Neuron (in vitro differentiated cells): ENCODE measurements around the gene SLC29A3.
"Not testable (repeated sequence)": the region's sequence is repeated elsewhere in the genome, so short reads cannot be mapped to it uniquely, and the experiment has no call there.

Source experiments
- H2AFZ ChIP-seq: one replicate; pipeline ENCODE4 v1.6.1; 2013; ENCODE audit warnings: low read depth, mild to moderate bottlenecking, inconsistent platforms, low read length, moderate library complexity
- H3K27me3 ChIP-seq: one replicate; pipeline ENCODE4 v1.6.1; 2013; ENCODE audit warnings: low read length; ENCODE audit not compliant: insufficient read depth
- H3K36me3 ChIP-seq: one replicate; pipeline ENCODE4 v1.6.1; 2013; ENCODE audit warnings: low read length; ENCODE audit not compliant: insufficient read depth
- H3K4me1 ChIP-seq: one replicate; pipeline ENCODE4 v1.6.1; 2013; ENCODE audit warnings: low read length; ENCODE audit not compliant: insufficient read depth
- H3K4me3 ChIP-seq: 2 replicates; pipeline ENCODE4 v1.5.1; 2013; ENCODE audit warnings: mild to moderate bottlenecking, low read length, moderate library complexity
- H3K9me3 ChIP-seq: one replicate; pipeline ENCODE4 v1.6.1; 2013; ENCODE audit warnings: low read length

SLC29A3 gene

GRCh38 chr10:71354776-71355175 lies 35.7 kb downstream of the SLC29A3 start:
- peaks cover 2% of the 10 kb centered on the region for H3K9me3 ChIP-seq
- H3K4me1 ChIP-seq = no peaks in the 10 kb centered on the region
- H3K36me3 ChIP-seq = no peaks in the 10 kb centered on the region
- H2AFZ ChIP-seq = no peak overlapping the region
- no peaks in the 10 kb centered on the region for H3K27me3 ChIP-seq
- no peak overlapping the region for H3K4me3 ChIP-seq

DNA sequence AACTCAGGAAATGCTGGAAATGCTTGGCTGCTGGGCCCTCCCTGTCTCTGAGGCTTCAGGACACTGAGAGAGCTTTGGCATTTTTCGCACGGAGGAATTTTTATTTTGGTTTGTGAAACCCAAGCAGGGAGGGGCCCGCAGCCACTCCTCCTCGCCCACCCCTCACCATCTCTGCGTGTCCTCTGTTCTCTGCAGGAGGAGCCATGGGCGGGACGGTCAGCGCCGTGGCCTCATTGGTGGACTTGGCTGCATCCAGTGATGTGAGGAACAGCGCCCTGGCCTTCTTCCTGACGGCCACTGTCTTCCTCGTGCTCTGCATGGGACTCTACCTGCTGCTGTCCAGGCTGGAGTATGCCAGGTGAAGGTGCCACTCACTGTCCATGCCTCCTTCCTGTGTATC lies 36.8 kb downstream of the SLC29A3 start:
- H3K9me3 ChIP-seq = peaks cover 2% of the 10 kb centered on the region
- no peak overlapping the region for H3K4me3 ChIP-seq
- no peaks in the 10 kb centered on the region for H3K27me3 ChIP-seq
- H3K36me3 ChIP-seq = no peaks in the 10 kb centered on the region
- no peak overlapping the region for H2AFZ ChIP-seq
- no peaks in the 10 kb centered on the region for H3K4me1 ChIP-seq

- Histone ChIP-seq H3K9me3 (peaks cover 2% of the 10 kb centered on the region), H2AFZ (no peak overlapping the region), H3K4me1 (no peaks in the 10 kb centered on the region), H3K4me3 (no peak overlapping the region), H3K36me3 (no peaks in the 10 kb centered on the region), H3K27me3 (no peaks in the 10 kb centered on the region)
Measured at GRCh38 chr10:71357792-71358265, 38.8 kb downstream of the SLC29A3 start.

DNA sequence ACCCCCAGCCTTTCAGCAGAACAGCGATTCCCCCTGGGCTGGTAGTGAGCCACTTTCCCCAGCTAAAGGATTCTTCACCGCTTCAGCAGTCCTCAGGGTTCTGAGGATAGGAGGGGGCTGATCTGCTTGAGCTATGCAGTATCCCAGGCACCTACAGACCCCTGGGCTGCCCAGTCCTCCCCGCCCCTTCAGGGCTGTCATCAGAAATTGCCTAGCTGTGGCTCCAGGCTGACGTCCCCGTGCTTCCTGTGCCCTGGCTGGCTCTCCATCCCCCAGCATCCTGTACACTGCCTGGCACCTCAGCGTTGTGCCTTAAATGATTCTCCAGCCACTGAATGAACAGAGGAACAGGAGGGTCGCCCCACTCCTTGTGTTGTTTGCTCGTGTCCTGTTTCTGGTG lies 39.2 kb downstream of the SLC29A3 start:
- H3K4me1 ChIP-seq = no peaks in the 10 kb centered on the region
- H3K9me3 ChIP-seq = peaks cover 2% of the 10 kb centered on the region
- no peak overlapping the region for H3K4me3 ChIP-seq

DNA sequence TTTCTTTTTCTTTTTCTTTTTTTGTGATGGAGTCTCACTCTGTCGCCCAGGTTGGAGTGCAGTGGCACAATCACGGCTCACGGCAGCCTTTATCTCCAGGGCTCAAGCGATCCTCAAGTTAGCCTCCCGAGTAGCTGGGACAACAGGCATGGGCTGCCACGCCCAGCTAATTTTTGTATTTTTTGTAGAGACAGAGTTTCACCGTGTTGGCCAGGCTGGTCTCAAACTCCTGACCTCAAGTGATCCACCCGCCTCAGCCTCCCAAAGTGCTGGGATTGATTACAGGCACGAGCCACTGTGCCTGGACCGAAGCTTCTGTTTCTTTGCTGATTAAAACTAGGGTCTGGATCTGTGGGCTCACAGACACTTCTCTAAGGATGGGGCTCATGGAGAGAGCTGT lies 39.8 kb downstream of the SLC29A3 start:
- H3K4me3 ChIP-seq, H2AFZ ChIP-seq, H3K9me3 ChIP-seq, H3K36me3 ChIP-seq, H3K4me1 ChIP-seq, H3K27me3 ChIP-seq: not testable (repeated sequence)

More for the DNA sequence above, 39.2 kb downstream of the SLC29A3 start:
- Histone ChIP-seq H2AFZ (no peak overlapping the region), H3K27me3 (no peaks in the 10 kb centered on the region), H3K36me3 (no peaks in the 10 kb centered on the region)

DNA sequence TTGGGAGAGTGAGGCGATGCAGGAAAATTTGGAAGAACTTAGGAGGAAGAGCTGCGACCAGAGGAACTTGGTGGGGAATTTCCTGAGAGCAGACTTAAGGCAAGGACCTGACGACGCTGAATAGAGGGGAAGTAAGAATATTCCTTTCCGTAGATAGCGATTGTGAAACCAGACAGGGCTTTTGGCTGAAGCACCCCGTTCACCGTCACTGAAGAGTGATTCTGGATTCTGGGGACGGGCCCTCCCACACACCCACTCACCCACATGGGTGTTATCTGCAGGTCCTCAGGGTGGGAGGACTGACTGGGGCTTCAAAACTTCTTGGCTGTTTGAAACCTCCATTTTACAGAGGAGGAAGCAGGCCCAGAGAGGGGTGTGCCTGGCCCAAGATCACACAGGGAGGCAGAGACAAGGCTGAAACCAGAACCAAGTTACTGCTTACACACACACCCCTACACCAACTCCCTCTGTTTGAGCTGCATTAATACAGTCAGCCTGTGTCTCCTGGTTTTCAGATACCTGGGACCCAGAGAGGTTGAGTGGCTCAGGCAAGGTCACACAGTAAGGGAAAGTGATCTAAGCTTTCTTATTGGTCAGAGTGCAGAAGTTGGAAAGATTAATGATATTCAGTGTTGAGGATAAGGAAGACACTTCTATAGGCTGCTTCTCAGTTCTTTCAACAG lies 40.4 kb downstream of the SLC29A3 start:
- Histone ChIP-seq H3K4me3 (no peak overlapping the region), H3K27me3 (no peaks in the 10 kb centered on the region), H2AFZ (no peak overlapping the region), H3K4me1 (no peaks in the 10 kb centered on the region), H3K36me3 (no peaks in the 10 kb centered on the region), H3K9me3 (peaks cover 2% of the 10 kb centered on the region)

DNA sequence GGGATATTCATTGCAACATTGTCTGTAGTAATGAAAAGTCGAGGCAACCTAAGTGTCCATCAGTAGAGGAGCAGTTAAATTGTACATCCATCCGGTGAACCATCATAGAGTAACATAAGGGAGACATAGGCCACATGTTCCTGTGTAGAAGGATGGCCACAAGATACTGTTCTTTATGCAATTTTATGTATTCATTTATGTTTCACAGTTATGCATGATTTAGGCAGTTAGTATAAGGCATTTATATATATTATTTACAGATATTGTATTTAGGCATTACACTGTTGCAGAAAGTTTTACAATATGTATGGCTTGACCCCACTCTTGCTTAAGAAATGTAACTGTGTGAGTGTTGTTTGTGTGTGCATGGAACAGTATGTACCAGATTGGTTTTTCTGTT lies 41.7 kb downstream of the SLC29A3 start:
- Histone ChIP-seq H3K4me1 (no peaks in the 10 kb centered on the region), H2AFZ (no peak overlapping the region), H3K9me3 (peaks cover 2% of the 10 kb centered on the region), H3K27me3 (no peaks in the 10 kb centered on the region), H3K4me3 (no peak overlapping the region), H3K36me3 (no peaks in the 10 kb centered on the region)

- H2AFZ ChIP-seq = no peak overlapping the region
- H3K27me3 ChIP-seq = no peaks in the 10 kb centered on the region
- no peaks in the 10 kb centered on the region for H3K4me1 ChIP-seq
- no peak overlapping the region for H3K4me3 ChIP-seq
- H3K9me3 ChIP-seq = peaks cover 2% of the 10 kb centered on the region
- no peaks in the 10 kb centered on the region for H3K36me3 ChIP-seq
Measured at GRCh38 chr10:71361581-71361980, 42.5 kb downstream of the SLC29A3 start.

GRCh38 chr10:71362141-71362540 lies 43.1 kb downstream of the SLC29A3 start:
- no peak overlapping the region for H2AFZ ChIP-seq
- no peaks in the 10 kb centered on the region for H3K4me1 ChIP-seq
- peaks cover 2% of the 10 kb centered on the region for H3K9me3 ChIP-seq
- no peaks in the 10 kb centered on the region for H3K27me3 ChIP-seq
- no peak overlapping the region for H3K4me3 ChIP-seq
- no peaks in the 10 kb centered on the region for H3K36me3 ChIP-seq

- Histone ChIP-seq H3K4me3 (no peak overlapping the region), H3K4me1 (no peaks in the 10 kb centered on the region), H3K9me3 (peaks cover 2% of the 10 kb centered on the region), H3K27me3 (no peaks in the 10 kb centered on the region), H3K36me3 (no peaks in the 10 kb centered on the region), H2AFZ (no peak overlapping the region)
Measured at GRCh38 chr10:71363936-71364335, 44.9 kb downstream of the SLC29A3 start.

- H3K36me3 ChIP-seq = no peaks in the 10 kb centered on the region
- H3K4me3 ChIP-seq = no peak overlapping the region
- no peak overlapping the region for H2AFZ ChIP-seq
- H3K4me1 ChIP-seq = no peaks in the 10 kb centered on the region
- no peaks in the 10 kb centered on the region for H3K27me3 ChIP-seq
- no peaks in the 10 kb centered on the region for H3K9me3 ChIP-seq
Measured at GRCh38 chr10:71365366-71365765, 46.3 kb downstream of the SLC29A3 start.

- Histone ChIP-seq H3K27me3 (no peaks in the 10 kb centered on the region), H3K4me3 (no peak overlapping the region), H3K4me1 (no peaks in the 10 kb centered on the region), H3K36me3 (no peaks in the 10 kb centered on the region), H2AFZ (no peak overlapping the region), H3K9me3 (no peaks in the 10 kb centered on the region)
Measured at GRCh38 chr10:71366690-71367089, 47.6 kb downstream of the SLC29A3 start.

- Histone ChIP-seq H2AFZ (no peak overlapping the region), H3K4me1 (peaks cover 2% of the 10 kb centered on the region), H3K36me3 (no peaks in the 10 kb centered on the region), H3K9me3 (no peaks in the 10 kb centered on the region), H3K4me3 (no peak overlapping the region), H3K27me3 (no peaks in the 10 kb centered on the region)
Measured at GRCh38 chr10:71367271-71367670, 48.2 kb downstream of the SLC29A3 start.

DNA sequence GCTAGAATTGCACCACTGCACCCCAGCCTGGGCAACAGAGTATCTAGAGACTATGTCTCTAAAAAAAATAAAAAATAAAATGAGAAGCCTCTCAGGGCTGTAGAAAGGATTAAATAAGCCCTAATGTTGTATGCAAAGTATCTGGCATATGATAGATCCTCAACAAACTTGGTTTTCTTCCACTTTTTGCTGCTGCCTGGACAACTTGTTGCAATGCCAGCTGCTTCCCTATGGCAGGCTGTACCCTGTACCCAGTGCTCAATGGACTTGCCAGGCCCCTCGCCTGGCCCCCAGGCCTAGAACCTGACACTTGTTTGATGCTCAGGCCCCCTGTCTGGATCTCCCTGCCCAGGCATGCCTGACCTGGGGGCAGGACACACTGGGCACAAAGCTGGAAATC lies 49.1 kb downstream of the SLC29A3 start:
- Histone ChIP-seq H3K4me1 (peaks cover 11% of the 10 kb centered on the region), H3K9me3 (no peaks in the 10 kb centered on the region), H3K4me3 (no peak overlapping the region), H2AFZ (no peak overlapping the region), H3K36me3 (no peaks in the 10 kb centered on the region), H3K27me3 (no peaks in the 10 kb centered on the region)
